KG1 (cell line): Measurements from ENCODE around the gene KDM8.

Source experiments
- DNase-seq: peaks from one replicate; lab custom pipeline; 2025; lab: John Stamatoyannopoulos, UW

KDM8 gene

DNA sequence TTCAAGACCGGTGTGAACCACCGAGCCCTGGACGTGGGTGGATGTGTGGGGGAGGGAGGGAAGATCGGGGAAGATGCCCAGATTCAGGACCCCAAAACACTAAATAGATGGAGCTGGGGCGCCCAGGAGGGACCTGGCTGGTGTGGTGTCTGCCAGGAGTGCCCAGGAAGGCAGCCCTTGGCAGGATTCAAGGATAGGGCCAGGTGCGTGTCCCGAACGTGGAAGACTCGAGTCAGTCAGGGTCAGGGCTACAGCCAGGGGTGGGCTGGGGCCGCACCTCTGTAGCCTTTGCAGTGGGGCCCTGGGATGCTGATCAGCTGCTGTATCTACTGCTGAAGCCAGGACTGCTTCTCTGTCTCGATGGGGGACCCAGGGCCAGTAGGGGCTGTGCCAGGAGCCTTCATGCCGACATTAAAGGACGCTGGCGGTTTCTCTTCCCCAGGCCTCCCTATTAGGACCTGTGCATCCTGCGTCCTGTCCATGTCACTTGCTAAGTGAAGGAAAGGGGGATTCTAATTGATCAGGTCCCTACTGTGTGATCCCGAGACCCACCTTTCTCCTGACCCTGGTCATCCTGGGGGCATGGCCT is 13.1 kb downstream of the KDM8 start:
- no peak for DNase-seq

GRCh38 chr16:27217256-27217655 is 13.9 kb downstream of the KDM8 start:
- no peak for DNase-seq

DNA sequence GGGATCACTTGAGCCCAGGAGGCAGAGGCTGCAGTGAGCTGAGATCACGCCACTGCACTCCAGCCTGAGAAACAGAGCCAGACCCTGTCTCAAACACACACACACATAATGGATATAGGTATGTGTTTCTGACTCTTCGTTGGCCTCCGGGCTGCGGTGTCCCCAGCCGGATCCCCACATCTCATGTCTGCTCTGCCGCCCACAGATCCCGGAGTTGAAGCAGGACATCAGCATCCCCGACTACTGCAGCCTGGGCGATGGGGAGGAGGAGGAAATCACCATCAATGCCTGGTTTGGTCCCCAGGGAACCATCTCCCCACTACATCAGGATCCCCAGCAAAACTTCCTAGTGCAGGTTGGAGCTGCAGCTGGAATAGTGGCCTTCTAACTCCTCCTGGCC is 15.4 kb downstream of the KDM8 start:
- DNase-seq: no peak

- no peak for DNase-seq
These were observed 15.8 kb downstream of the KDM8 start for GRCh38 chr16:27219161-27219560.

DNA sequence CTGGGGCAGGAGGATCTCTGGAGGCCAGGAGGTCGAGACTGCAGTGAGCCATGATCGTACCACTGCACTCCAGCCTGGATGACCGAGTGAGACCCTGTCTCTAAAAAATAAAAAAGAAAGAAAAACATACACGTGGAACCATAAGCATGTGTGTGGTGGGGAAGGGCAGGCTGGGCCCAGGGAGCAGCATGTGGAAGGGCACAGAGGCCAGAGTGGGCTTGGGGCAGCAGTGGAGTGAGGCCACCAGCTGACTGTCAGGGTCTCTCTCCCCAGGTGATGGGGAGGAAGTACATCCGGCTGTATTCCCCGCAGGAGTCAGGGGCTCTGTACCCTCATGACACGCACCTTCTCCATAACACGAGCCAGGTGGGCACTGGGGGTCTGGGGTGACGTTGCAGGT is 16.8 kb downstream of the KDM8 start:
- no peak for DNase-seq

DNA sequence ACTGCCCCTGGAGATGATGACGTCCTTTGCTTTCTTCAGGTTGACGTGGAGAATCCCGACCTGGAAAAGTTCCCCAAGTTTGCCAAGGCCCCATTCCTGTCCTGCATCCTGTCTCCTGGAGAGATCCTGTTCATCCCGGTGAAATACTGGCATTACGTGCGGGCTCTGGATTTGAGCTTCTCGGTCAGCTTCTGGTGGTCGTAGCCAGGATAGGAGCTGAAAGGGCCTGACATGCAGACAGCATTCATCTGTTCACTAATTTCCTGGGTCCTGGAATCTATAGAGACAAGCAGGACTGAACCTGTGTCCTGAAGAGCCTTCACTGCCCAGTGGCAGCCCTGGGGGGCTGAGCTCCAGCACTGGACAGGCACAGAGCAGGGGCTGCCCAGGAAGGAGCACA is 17.2 kb downstream of the KDM8 start:
- DNase-seq: no peak

GRCh38 chr16:27220991-27221390 is 17.7 kb downstream of the KDM8 start:
- DNase-seq: no peak

- no peak for DNase-seq
These were observed 18.4 kb downstream of the KDM8 start for GRCh38 chr16:27221576-27222248.

DNA sequence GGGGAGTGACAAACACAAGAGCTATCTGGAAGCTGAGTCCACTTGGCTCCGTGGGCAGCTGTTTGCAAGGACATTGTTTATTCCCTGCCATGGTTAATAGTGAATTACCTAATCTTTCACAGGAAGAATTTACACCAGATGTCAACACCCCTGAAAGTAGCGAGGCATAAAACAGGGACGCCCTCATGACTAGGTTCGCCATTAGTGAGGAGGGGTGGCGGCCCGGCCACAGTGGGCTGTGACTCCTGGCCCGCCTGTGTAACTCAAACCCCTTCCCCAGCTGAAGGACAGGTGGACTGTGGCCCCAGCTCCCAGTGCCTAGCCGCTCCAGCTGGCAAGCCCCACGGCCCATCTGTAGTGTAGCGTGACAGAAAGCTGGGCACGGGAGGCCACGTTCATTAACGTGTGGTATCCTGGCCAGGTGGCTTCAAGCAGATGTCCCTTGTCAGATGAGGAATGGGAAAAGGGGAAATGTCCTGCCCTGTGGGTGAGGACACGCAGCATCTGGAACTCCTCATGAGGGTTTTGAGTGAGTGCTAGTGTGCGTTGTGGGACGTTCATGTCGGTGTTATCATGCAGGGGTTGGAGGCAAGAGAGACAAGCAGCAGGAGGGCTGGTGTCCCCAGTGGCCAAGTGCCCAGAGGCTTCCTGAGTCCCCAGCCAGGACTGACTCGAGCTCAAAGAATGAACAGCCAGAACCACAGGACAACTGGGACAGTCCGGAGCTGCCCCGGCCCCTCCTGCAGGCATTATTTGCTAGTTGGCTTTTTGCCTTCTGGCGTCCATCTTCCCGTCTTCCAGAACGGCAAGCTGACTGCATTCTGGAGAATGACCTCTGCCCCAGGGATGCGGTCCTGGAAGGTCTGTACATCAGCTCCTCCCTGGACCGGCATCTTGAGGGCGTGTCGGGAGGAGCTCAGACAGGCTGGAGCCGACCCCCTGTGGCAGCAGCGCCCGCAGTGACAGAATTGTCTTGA is 19.2 kb downstream of the KDM8 start:
- no peak for DNase-seq

DNA sequence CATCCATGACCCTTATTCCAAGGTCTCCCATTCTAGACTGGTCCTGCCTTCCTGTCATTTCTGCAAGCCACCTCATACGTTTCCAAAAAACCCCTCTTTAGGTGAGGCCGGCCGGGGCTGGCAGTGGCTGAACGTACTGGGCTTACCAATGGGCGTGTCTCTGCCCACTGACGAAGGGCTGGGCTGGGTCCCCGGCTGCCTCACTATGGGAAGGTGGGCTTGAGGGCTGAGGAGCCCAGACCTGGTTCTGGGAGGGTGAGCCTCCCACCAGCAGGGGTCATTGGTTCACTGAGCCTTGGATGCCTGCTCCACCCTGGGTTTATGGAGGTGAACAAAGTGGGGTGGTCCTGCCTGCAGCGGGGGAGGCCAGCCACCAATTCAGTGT is 19.9 kb downstream of the KDM8 start:
- no peak for DNase-seq

GRCh38 chr16:27223701-27224100 is 20.4 kb downstream of the KDM8 start:
- DNase-seq: no peak

DNA sequence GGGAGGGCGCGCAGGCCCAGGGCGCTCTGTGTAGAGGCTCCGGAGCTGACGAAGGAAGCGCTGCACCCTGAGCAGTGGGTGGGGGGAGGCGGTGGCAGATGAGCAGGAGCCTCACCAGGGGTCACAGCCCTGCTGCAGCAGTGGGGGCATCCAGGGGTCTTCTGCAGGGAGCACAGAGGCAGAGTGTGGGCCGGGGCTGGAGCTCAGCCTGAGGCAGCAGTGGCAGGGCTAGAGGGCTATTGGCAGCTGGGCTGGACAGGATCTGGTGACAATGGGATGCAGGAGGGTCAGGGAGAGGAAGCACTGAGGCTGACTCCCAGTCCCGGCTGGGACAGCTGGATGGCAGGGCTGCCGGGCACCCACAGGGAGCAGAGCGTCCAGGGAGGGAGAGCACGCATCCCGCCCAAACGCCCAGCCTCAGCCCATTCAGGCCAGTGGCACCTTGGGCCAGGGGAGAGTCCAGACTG is 21.0 kb downstream of the KDM8 start:
- DNase-seq: no peak

DNA sequence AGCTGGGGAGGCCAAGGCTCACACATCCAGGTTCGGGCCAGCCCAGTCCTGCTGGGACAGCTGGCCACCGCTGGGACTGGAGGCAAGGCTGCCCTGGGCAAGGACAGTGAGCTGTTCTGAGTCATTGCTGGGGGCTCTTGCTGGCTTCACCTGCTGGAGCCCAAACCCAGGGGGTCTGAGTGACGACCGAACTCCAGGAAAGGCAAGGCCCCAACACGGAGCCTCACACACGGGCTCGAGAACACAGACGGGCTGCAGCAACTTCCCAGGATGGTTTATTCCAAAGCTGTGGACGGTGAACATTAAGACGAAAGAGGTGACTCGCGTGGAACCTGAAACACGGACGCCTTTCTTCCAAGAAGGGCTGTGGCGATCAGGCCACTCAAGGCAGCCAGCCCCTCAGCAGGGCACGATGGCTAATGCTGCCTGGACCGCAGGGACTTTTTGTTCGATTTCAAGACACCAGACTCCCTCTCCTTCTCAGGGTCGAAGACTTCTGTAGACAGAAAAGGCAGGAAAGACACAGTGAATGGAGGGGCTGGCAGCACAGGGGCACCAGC is 21.5 kb downstream of the KDM8 start:
- no peak for DNase-seq

DNA sequence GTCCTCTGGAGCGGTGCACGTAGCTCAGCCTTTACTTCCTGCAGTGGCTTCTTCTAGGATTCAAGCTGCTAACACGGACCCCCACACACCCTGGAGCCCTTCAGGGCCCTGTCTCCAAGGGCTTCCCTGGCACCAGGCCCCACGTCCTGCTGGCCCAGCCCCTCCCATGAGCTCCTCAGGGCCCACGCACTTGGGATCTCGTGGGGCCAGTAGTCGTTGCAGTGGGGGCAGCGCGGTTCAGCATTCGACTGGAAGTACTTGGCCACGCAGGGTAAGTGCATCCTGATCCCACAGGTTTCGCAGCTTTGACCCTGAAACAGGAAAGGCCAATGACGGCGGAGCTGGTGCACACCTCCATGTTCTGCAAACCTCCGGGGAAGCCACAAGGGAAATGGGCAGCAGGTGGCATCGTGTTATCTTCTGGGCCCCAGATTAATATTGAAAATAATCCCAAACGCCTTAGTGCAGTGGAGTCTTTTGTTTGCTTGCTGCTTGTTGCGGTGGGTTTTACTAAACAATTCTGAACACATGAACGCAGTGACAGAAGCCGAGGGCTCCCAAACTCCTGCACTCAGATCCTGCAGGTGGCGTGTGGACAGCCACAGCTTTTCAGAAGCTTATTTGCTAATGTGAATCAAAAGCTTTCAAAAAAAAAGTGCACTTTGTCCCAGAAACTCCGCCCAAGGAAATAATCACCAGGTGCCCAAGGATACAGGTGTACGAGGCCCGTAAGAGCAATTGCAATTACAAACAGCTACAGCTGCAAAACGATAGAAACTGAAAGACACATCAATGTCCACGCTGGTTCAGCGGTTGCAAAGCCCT is 22.4 kb downstream of the KDM8 start:
- DNase-seq: no peak

- DNase-seq: no peak
These were observed 23.1 kb downstream of the KDM8 start for GRCh38 chr16:27226476-27226875.

- DNase-seq: no peak
These were observed 23.8 kb downstream of the KDM8 start for GRCh38 chr16:27226976-27227705.

GRCh38 chr16:27228045-27228444 is 24.7 kb downstream of the KDM8 start:
- DNase-seq: no peak

- DNase-seq: no peak
These were observed 25.5 kb downstream of the KDM8 start for GRCh38 chr16:27228621-27229501.

- no peak for DNase-seq
These were observed 26.7 kb downstream of the KDM8 start for GRCh38 chr16:27229891-27230470.
